K562 (cell line): ENCODE measurements around the gene ZER1. TPM values are rescaled to one million over a fixed set of nuclear protein-coding genes. Genes with fewer than 3 reads are reported as not detected.

ENCODE experiments used
- BRCA1 ChIP-seq, 2 experiments: fragments of 450-650 bp in 1 of 2; sonication (generic) in 1 of 2; formaldehyde crosslinking in 1 of 2; IDR thresholded peaks; 2 replicates each; pipeline versions ENCODE4 v1.5.0 to v1.6.1; 2017 to 2020; ENCODE audit warnings: mild to moderate bottlenecking in 1 of 2, missing genetic modification reagents in 1 of 2
- CGGBP1 ChIP-seq: fragments of 250-450 bp; sonication (Bioruptor Pico); IDR thresholded peaks from 2 replicates; pipeline ENCODE4 v1.9.0; 2021; ENCODE audit warnings: mild to moderate bottlenecking
- E2F1 ChIP-seq: sonication (generic); formaldehyde crosslinking; IDR thresholded peaks from 2 replicates; pipeline ENCODE4 v1.8.1; 2023; ENCODE audit warnings: mild to moderate bottlenecking, missing genetic modification reagents, moderate library complexity
- HLTF ChIP-seq: fragments of 450-650 bp; IDR thresholded peaks from 2 replicates; pipeline ENCODE4 v1.6.1; 2016
- HMGN3 ChIP-seq: IDR thresholded peaks from 2 replicates; pipeline ENCODE4 v1.6.1; 2011; ENCODE audit warnings: borderline replicate concordance, low read depth, mild to moderate bottlenecking, mixed read lengths, low read length; ENCODE audit not compliant: insufficient read length; ENCODE audit errors: extremely low read depth
- HNRNPK ChIP-seq: fragments of 200-400 bp; formaldehyde crosslinking; IDR thresholded peaks from one replicate; pipeline ENCODE4 v1.6.1; 2018; ENCODE audit warnings: mild to moderate bottlenecking, low read depth, low read length; ENCODE audit not compliant: poor library complexity, severe bottlenecking
- MYC ChIP-seq, 2 experiments: fragments of 250-450 bp in 1 of 2; sonication (Bioruptor Pico) in 1 of 2; IDR thresholded peaks; 2 replicates each; pipeline versions ENCODE4 v1.5.1 to v1.6.1; 2012 to 2021; ENCODE audit warnings: low read depth in 2 of 2, borderline replicate concordance in 1 of 2, improper control_type of control experiment in 1 of 2, low read length in 1 of 2, mild to moderate bottlenecking in 1 of 2, moderate library complexity in 1 of 2
- NFIC ChIP-seq: fragments of 450-650 bp; IDR thresholded peaks from 2 replicates; pipeline ENCODE4 v1.6.1; 2017; ENCODE audit warnings: mild to moderate bottlenecking, inconsistent platforms
- PHB ChIP-seq: fragments of 250-450 bp; sonication (Bioruptor Pico); IDR thresholded peaks from 2 replicates; pipeline ENCODE4 v1.5.0; 2021
- PML ChIP-seq: IDR thresholded peaks from 2 replicates; pipeline ENCODE4 v1.6.1; 2012; ENCODE audit warnings: low read length, inconsistent platforms
- RBFOX2 ChIP-seq: fragments of 200-400 bp; formaldehyde crosslinking; IDR thresholded peaks from 2 replicates; pipeline ENCODE4 v1.6.1; 2017; ENCODE audit warnings: low read depth, mild to moderate bottlenecking, low read length, moderate library complexity
- RBM14 ChIP-seq: fragments of 200-400 bp; formaldehyde crosslinking; IDR thresholded peaks from 2 replicates; pipeline ENCODE4 v1.6.1; 2018; ENCODE audit warnings: low read depth, mild to moderate bottlenecking, low read length, moderate library complexity, borderline replicate concordance; ENCODE audit not compliant: insufficient read depth
- SAP30 ChIP-seq: fragments of 200-600 bp; sonication (generic); IDR thresholded peaks from 2 replicates; pipeline ENCODE4 v1.6.1; 2012; ENCODE audit warnings: borderline replicate concordance, low read depth, mild to moderate bottlenecking, moderate library complexity, low read length, control low read depth, inconsistent platforms; ENCODE audit not compliant: insufficient read depth, poor library complexity, severe bottlenecking
- SETDB1 ChIP-seq: IDR thresholded peaks from one replicate; pipeline ENCODE4 v1.6.1; 2012; ENCODE audit warnings: low read length, control low read depth, inconsistent platforms
- TCFL5 ChIP-seq: fragments of 250-450 bp; sonication (Bioruptor Pico); conservative IDR thresholded peaks from 2 replicates; pipeline ENCODE4 v1.6.1; 2021; ENCODE audit warnings: mild to moderate bottlenecking, moderate library complexity, matching md5 sums
- TFAP4 ChIP-seq: sonication (generic); formaldehyde crosslinking; IDR thresholded peaks from 2 replicates; pipeline ENCODE4 v1.8.0; 2022; ENCODE audit warnings: missing genetic modification reagents, mild to moderate bottlenecking, moderate library complexity, borderline replicate concordance
- TOE1 ChIP-seq, 2 experiments: fragments of 450-650 bp in 1 of 2; sonication (generic) in 1 of 2; formaldehyde crosslinking in 1 of 2; IDR thresholded peaks; 2 replicates each; pipeline versions ENCODE4 v1.7.1 to v1.8.0; 2016 to 2022; ENCODE audit warnings: borderline replicate concordance in 2 of 2, mild to moderate bottlenecking in 2 of 2, antibody characterized with exemption in 1 of 2, inconsistent platforms in 1 of 2, low read depth in 1 of 2, missing genetic modification reagents in 1 of 2, moderate library complexity in 1 of 2
- XRCC5 ChIP-seq: fragments of 200-400 bp; formaldehyde crosslinking; IDR thresholded peaks from 2 replicates; pipeline ENCODE4 v1.6.1; 2017; ENCODE audit warnings: low read depth, mild to moderate bottlenecking, low read length
- YBX1 ChIP-seq: fragments of 450-650 bp; IDR thresholded peaks from 2 replicates; pipeline ENCODE4 v1.7.1; 2016; ENCODE audit warnings: mild to moderate bottlenecking
- ZHX1 ChIP-seq: fragments of 150-350 bp; conservative IDR thresholded peaks from 2 replicates; pipeline ENCODE4 v1.6.1; 2014; ENCODE audit warnings: low read length
- ZKSCAN3 ChIP-seq: fragments of 250-450 bp; sonication (Bioruptor Pico); IDR thresholded peaks from 2 replicates; pipeline ENCODE4 v1.4.0; 2020
- ZNF146 ChIP-seq: IDR thresholded peaks from one replicate; pipeline ENCODE4 v1.6.1; 2018; ENCODE audit warnings: missing compliant biosample characterization; ENCODE audit not compliant: unreplicated experiment
- polyA plus RNA-seq, 8 experiments: library from polyadenylated mRNA; depleted of rRNA in 4 of 8; stranded (reverse) in 5 of 8; unstranded in 3 of 8; fragments of >200 nt; fragmentation: Nextera tagmentation in 2 of 8; fragmentation: Illumina TruSeq in 1 of 8; extraction: Ambion mirVana in 2 of 8; extraction: Trizol in 1 of 8; gene quantifications; 2 replicates each; pipeline versions ENCODE4 v1.2.1 to v1.2.3, GENCODE V29; 2011 to 2014; ENCODE audit warnings: inconsistent platforms in 1 of 8, missing spikeins in 1 of 8
- total RNA-seq, 7 experiments: library from RNA; depleted of rRNA in 6 of 7; stranded (reverse); fragments of >200 nt in 6 of 7; fragmentation: Illumina TruSeq in 2 of 7; extraction: Trizol in 2 of 7; gene quantifications; 2 replicates each; pipeline versions ENCODE4 v1.2.1 to v1.2.3, GENCODE V29; 2011 to 2021; ENCODE audit warnings: low replicate concordance in 1 of 7

ZER1 gene
- total and polyA plus RNA-seq, 9 of the 15 experiments (the other 6 are each of a cell fraction or from before 2014, with no cell fraction given) = 0.07 to 10.7 (median 6.2) TPM

GRCh38 chr9:128771745-128772519, at the start of gene ZER1 (continued):
- TF ChIP-seq TOE1 (IDR thresholded peaks at IDR 0.05; ENCODE audit: borderline replicate concordance) (peak; percentile 88), TOE1 (CRISPR knock-in tag; IDR thresholded peaks at IDR 0.05; ENCODE audit: borderline replicate concordance, low read depth) (no peak), TCFL5 (CRISPR knock-in tag) (no peak), NFIC (peak; percentile 68), CGGBP1 (CRISPR knock-in tag) (peak; percentile 76; the same call in 1 of the 2 replicates), YBX1 (no peak), RBFOX2 (peak; percentile 94), SAP30 (peak; percentile 59), RBM14 (no peak), PML (no peak), XRCC5 (peak; percentile 97), E2F1 (peak; percentile 42; the same call in 1 of the 2 replicates), HMGN3 (peak; percentile 59), MYC (IDR thresholded peaks at IDR 0.05; ENCODE audit: low read depth, low read length) (peak; percentile 83), MYC (CRISPR knock-in tag; IDR thresholded peaks at IDR 0.05; ENCODE audit: borderline replicate concordance, low read depth) (peak; percentile 76; the same call in 1 of the 2 replicates), BRCA1 (IDR thresholded peaks at IDR 0.05) (no peak), BRCA1 (CRISPR knock-in tag; IDR thresholded peaks at IDR 0.05) (no peak), TFAP4 (peak; percentile 87), HLTF (no peak), HNRNPK (peak; percentile 64), ZKSCAN3 (CRISPR knock-in tag) (no peak), SETDB1 (no peak), ZNF146 (no peak), PHB (no peak), ZHX1 (no peak)
